Sigmoid colon (tissue), 7 donors: ENCODE data around the gene SLC4A1. TPM values are rescaled to one million over a fixed set of nuclear protein-coding genes. Genes with fewer than 3 reads are reported as not detected.

Experiments
- DNase-seq: peaks from one replicate; pipeline ENCODE4 v3.0.0-alpha.2; 2019
- H3K27ac ChIP-seq, 4 donors: fragments of 200-600 bp; sonication (generic); one replicate each; pipeline ENCODE4 v1.5.1; 2016 to 2019; ENCODE audit warnings: mild to moderate bottlenecking in 1 of 4
- H3K27me3 ChIP-seq, 3 donors: fragments of 200-600 bp; sonication (generic); one replicate each; pipeline ENCODE4 v1.5.1; 2019; ENCODE audit warnings: mild to moderate bottlenecking in 1 of 3
- H3K36me3 ChIP-seq, 4 donors: fragments of 200-600 bp; sonication (generic); one replicate each; pipeline ENCODE4 v1.5.1; 2016 to 2019
- H3K4me1 ChIP-seq, 4 donors: fragments of 200-600 bp; sonication (generic); one replicate each; pipeline ENCODE4 v1.5.1; 2017 to 2019
- H3K4me3 ChIP-seq, 4 donors: fragments of 200-600 bp; sonication (generic); one replicate each; pipeline ENCODE4 v1.5.1; 2017 to 2019; ENCODE audit warnings: mild to moderate bottlenecking in 2 of 4, moderate library complexity in 1 of 4
- H3K9me3 ChIP-seq, 4 donors: fragments of 200-600 bp in 3 of 4; sonication (generic) in 3 of 4; one replicate each; pipeline versions ENCODE4 v1.5.1 to v1.6.1; 2013 to 2019
- CTCF ChIP-seq, 4 experiments: fragments of 450-650 bp in 3 of 4; fragments of 200-600 bp in 1 of 4; IDR thresholded peaks; one replicate each; pipeline ENCODE4 v1.5.1; 2016 to 2019; ENCODE audit warnings: antibody characterized with exemption in 4 of 4, mild to moderate bottlenecking in 3 of 4, moderate library complexity in 2 of 4
- EP300 ChIP-seq, 4 donors: sonication (generic); formaldehyde crosslinking; IDR thresholded peaks; one replicate each; pipeline ENCODE4 v1.6.1; 2017; ENCODE audit warnings: antibody characterized with exemption in 4 of 4
- POLR2A ChIP-seq, 2 donors: fragments of 450-650 bp; IDR thresholded peaks; one replicate each; pipeline ENCODE4 v1.6.1; 2016; ENCODE audit warnings: antibody characterized with exemption in 2 of 2, mild to moderate bottlenecking in 2 of 2, moderate library complexity in 2 of 2
- POLR2AphosphoS5 ChIP-seq, 4 donors: sonication (generic); formaldehyde crosslinking; IDR thresholded peaks; one replicate each; pipeline ENCODE4 v1.6.1; 2017; ENCODE audit warnings: antibody characterized with exemption in 4 of 4
- WGBS, 2 donors: extraction: QIAGEN DNeasy Blood & Tissue Kit; methylation state at CpG; one replicate each; pipeline ENCODE4 v1.1.7; 2013; 5-methylcytosine and 5-hydroxymethylcytosine counted together
- intact Hi-C: fragments of 100-400 bp; cut with DNase I; formaldehyde crosslinking; loops from one replicate; pipeline ENCODE4 v1.15.1; 2023
- polyA plus RNA-seq, 3 donors: library from polyadenylated mRNA; stranded (reverse); fragments of 200-250 nt; gene quantifications; one replicate each; pipeline ENCODE4 v1.2.3, GENCODE V29; 2013
- total RNA-seq, 4 donors: library from RNA; depleted of rRNA; stranded (reverse); fragments of >200 nt; gene quantifications; one replicate each; pipeline ENCODE4 v1.1.0, GENCODE V29; 2016
- donor health status: healthy with polysubstance abuse.
- donor health status: Bipolar disorder and iron deficiency.
- donor health status: healthy.

SLC4A1 gene
- total and polyA plus RNA-seq, 7 donors, result under 0.01 to 0.23 TPM; not detected in 5

- Histone ChIP-seq H3K4me1 (no peaks in the 10 kb centered on the region), H3K36me3 (no peaks in the 10 kb centered on the region), H3K4me3 (no peak overlapping the region), H3K27me3 (peaks cover 0 to 3% (median 0%) of the 10 kb centered on the region in 3 donors), H3K27ac (no peak overlapping the region), H3K9me3 (no peaks in the 10 kb centered on the region)
- DNase-seq, result no peak
- no peak for TF ChIP-seq CTCF (IDR thresholded peaks at IDR 0.05)
- no peak for TF ChIP-seq EP300 (IDR thresholded peaks at IDR 0.05)
- no peak for TF ChIP-seq POLR2AphosphoS5 (IDR thresholded peaks at IDR 0.05)
- no peak for TF ChIP-seq POLR2A (IDR thresholded peaks at IDR 0.05)
- intact Hi-C loops, result no loop called here
- 92 to 94% methylated on average over 23 of the region's 23 CpGs for WGBS, 2 donors
Observed at GRCh38 chr17:44257815-44258760, 9.8 kb downstream of the SLC4A1 start.

DNA sequence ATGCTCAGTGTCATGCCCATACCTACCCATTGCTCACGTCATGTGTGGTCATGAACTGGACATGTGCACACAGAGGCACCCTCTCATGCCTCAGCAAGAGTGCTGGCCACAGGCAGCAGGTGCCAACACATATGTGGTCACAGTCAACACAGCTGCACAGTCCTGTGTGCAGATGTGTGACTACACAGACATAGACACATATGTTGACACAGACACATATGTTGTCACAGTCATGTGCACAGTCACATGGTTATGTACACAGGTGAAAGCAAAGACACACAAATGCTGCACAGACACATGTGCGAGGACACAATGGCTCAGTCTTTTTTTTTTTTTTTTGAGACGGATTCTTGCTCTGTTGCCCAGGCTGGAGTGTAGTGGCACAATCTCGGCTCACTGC lies 11.3 kb downstream of the SLC4A1 start:
- intact Hi-C loops, result no loop called here
- no peak for TF ChIP-seq CTCF (IDR thresholded peaks at IDR 0.05)
- TF ChIP-seq EP300 (IDR thresholded peaks at IDR 0.05), result no peak
- TF ChIP-seq POLR2AphosphoS5 (IDR thresholded peaks at IDR 0.05), result no peak
- TF ChIP-seq POLR2A (IDR thresholded peaks at IDR 0.05), result no peak

GRCh38 chr17:44255915-44256314 lies 12.0 kb downstream of the SLC4A1 start:
- intact Hi-C loops, result no loop called here
- 88 to 89% methylated on average over 2 of the region's 2 CpGs for WGBS, 2 donors
- H3K36me3 ChIP-seq, result no peaks in the 10 kb centered on the region

More for the DNA sequence above, 11.3 kb downstream of the SLC4A1 start:
- Histone ChIP-seq H3K9me3 (no peaks in the 10 kb centered on the region), H3K27me3 (peaks cover 0 to 3% (median 0%) of the 10 kb centered on the region in 3 donors), H3K4me1 (no peaks in the 10 kb centered on the region), H3K4me3 (no peak overlapping the region), H3K27ac (no peak overlapping the region), H3K36me3 (no peaks in the 10 kb centered on the region)
- WGBS, 2 donors, result 75 to 87% methylated on average over 4 of the region's 4 CpGs
- DNase-seq, result no peak

GRCh38 chr17:44254361-44255095 lies 13.4 kb downstream of the SLC4A1 start:
- no peaks in the 10 kb centered on the region for H3K4me1 ChIP-seq
- H3K4me3 ChIP-seq, result no peak overlapping the region
- no peaks in the 10 kb centered on the region for H3K36me3 ChIP-seq
- no peak for DNase-seq
- 40 to 74% methylated on average over 10 of the region's 10 CpGs for WGBS, 2 donors
- H3K9me3 ChIP-seq, result no peaks in the 10 kb centered on the region
- TF ChIP-seq POLR2AphosphoS5 (IDR thresholded peaks at IDR 0.05) (no peak), EP300 (IDR thresholded peaks at IDR 0.05) (no peak), POLR2A (IDR thresholded peaks at IDR 0.05) (no peak), CTCF (IDR thresholded peaks at IDR 0.05) (no peak)
- no peak overlapping the region for H3K27ac ChIP-seq
- intact Hi-C loops, result no loop called here
- H3K27me3 ChIP-seq, result peaks cover 0 to 3% (median 0%) of the 10 kb centered on the region in 3 donors

More at GRCh38 chr17:44255915-44256314, 12.0 kb downstream of the SLC4A1 start:
- H3K9me3 ChIP-seq, result no peaks in the 10 kb centered on the region
- no peak for DNase-seq
- no peak overlapping the region for H3K27ac ChIP-seq
- peaks cover 0 to 3% (median 0%) of the 10 kb centered on the region in 3 donors for H3K27me3 ChIP-seq
- H3K4me1 ChIP-seq, result no peaks in the 10 kb centered on the region
- TF ChIP-seq EP300 (IDR thresholded peaks at IDR 0.05), result no peak
- TF ChIP-seq POLR2A (IDR thresholded peaks at IDR 0.05), result no peak
- TF ChIP-seq POLR2AphosphoS5 (IDR thresholded peaks at IDR 0.05), result no peak
- TF ChIP-seq CTCF (IDR thresholded peaks at IDR 0.05), result no peak
- no peak overlapping the region for H3K4me3 ChIP-seq
